ENCODE measurements around the gene LARP7.
A peak's percentile ranks its signal among the peaks of the same experiment; 100 is the strongest.
"Not testable (repeated sequence)": the region's sequence is repeated elsewhere in the genome, so short reads cannot be mapped to it uniquely, and the experiment has no call there.

Gene LARP7

DNA sequence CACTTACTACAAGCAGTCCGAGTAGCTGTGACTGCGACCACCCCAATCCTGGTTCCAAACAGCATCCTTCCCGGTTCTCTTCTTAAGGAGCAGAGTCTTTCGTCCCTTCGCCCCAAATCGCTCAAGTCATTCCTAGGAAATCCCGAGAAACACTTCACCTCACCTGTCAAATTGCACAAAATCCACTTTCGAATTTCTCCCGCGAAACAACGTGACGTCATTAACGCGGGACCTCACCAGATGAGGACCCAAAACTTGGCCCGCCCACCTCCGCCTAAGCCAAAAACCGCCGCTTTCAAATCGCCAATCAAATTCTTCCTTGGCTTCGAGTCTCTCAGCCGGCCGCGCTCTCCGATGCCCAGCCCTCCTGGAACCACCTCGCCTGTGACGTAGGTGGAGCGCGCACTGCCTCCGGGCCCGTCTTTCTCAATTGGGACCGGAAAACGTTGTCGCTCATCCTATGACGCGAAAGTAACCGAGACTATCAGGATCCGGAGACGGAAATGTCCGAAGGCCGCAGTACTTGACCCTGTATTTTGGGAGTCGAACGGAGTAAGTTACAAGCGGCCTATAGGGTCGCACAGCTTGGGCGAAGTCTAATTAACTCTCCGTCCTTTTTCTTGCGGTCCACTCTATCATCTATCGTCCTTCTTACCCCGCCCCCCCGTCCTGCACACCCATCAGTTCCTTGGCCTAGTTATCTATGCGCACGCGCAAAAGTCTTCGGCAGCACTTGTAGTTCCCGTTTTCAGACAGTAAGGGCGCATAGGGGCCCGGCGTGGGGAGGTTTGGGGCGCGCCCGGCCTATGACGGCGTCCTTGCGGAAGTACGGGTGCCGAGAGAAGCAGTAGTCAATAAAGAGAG lies at the start of gene LARP7, which contains the start of gene ZGRF1:
LARP7 (plus strand) TSS at position 456 of the 864 bp plus-strand sequence. CDS start 7,527 bp downstream, outside the sequence.
ZGRF1 (minus strand) TSS at position 222 of the 864 bp plus-strand sequence. CDS start 3,733 bp downstream, outside the sequence.
- peak; percentile 98 for DNase-seq (ENCODE audit: low read depth)

DNA sequence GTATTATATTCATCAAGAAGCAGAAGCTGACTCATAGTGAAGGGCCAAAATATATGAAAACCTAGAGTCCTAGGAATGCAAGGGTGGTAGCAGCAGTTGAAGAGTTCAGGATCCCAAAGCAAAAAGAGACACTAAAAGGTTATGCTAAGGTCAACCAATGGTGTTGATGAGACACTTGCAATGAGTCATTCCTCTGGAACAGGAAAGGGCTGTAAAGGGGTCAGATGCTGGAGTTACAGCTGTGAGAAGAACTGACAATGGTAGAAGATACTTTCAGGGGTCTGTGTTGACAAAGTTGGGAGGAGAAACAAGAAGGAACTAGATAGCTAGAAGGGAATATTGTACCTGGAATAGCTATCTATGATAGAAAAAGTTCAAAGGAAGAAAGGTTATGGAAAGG lies 47.7 kb upstream of the LARP7 start:
- DNase-seq (ENCODE audit: low read depth) = no peak

DNA sequence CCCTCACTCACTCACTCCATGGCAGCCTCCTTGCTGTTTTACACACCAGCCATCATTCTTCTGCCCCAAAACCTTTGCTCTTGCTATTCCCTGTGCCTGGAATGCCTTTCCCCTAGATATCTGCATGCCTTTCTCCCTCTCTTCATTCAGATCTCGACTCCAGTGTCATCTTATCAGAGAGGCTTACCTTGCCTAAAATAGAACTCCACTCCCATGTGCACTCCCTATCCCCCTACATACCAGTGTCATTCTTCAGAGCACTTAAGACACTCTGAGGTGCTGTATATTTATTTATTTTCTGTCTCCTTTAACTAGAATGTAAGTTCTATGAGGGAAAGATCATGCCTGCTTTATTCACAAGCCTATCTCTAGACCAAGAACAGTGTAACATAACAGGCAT lies 45.4 kb upstream of the LARP7 start:
- no peak for DNase-seq (ENCODE audit: low read depth)

DNA sequence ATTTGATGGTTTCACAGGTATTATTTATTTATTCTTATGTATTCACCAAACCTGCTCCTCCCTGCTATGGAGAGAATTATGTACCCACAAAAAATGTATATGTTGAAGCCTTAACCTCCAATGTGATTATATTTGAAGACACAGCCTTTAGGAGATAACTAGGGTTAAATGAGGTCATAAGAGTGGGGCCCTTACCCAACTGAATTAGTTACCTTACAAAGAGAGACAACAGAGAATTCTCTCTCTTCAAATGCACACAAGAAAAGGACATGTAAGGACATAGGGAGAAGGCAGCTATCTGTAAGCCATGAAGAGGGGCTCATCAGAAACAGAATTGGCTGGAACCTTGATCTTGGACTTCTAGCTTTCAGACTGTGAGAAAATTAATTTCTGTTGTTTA lies 44.2 kb upstream of the LARP7 start:
- DNase-seq (ENCODE audit: low read depth) = no peak

DNA sequence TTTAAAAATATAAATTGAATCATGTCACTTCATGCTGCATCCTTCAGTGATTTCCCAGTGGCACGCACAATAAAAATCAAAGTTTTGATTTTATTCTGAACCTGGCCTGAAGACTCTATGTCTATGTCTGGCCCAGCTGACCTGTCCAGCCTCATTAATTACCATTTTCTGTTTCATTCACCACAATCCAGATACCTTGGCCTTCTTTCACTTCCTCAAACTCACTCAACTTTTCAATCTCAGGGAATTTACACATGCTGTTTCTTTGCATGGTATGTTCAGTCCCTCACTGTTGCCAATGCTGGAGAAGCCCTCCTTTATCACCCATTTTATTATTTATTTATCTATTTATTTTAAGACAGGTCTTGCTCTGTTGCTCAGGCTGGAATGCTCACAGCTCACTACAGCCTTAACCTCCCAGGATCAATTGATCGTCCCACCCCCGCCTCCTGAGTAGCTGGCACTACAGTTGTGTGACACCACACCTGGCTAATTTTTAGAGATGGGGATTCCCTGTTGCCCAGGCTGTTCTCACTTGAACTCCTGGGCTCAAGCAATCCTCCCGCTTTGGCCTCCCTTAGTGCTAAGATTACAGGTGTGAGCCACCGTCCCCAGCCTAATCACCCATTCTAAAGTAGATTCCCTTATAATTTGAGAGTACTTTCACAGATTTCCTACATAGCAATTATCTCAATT lies 43.4 kb upstream of the LARP7 start:
- DNase-seq (ENCODE audit: low read depth) = no peak

DNA sequence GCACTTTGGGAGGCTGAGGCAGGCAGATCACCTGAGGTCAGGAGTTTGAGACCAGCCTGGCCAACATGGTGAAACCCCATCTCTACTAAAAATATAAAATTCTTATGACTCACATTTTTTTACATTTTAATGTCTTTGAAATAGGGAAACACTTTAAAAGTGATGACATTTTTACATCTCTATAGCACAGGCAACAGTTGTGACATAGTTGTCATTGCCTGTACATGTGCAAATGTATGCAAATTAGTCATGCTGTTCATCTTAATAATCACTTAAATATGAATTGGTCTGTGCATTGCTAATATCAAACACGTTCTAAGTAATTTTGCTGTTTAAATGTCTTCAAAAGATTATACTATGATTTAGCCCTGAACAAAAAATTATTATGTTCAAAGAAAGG lies 42.0 kb upstream of the LARP7 start:
- no peak for DNase-seq (ENCODE audit: low read depth)

DNA sequence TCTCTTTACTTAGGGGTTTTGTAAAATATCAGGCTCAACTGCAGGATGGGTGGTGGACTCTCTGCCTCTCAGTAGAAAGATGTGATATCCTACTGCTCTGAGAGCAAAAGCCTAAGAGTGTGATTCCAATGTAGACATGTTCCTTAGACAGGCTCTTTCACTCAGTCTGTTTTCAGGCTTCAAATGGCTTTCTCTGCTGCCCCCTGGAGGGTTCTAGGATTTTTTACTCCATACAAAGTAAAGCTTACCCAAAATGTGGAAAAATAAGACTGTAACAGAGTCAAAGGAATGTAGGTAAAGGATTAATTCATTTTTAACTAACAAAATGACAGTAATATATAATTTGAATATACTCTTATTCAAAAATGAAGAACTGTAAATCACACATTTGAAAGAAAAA lies 32.4 kb upstream of the LARP7 start:
- DNase-seq (ENCODE audit: low read depth) = peak; percentile 44

DNA sequence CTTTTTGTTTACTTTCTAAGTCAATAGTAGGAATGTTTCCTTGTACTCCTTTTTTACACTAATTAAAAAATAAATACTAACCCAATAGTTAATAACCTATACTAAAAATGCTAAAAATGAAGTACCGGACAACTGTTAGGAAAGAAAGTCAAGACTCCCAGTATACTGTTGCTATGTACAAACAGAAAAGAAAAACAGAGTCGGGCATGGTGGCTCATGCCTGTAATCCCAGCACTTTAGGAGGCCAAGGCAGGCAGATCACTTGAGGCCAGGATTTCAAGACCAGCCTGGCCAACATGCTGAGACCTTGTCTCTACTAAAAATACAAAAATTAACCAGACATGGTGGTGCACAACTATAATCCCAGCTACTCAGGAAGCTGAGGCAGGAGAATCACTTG lies 24.1 kb upstream of the LARP7 start:
- DNase-seq (ENCODE audit: low read depth) = not testable (repeated sequence)

DNA sequence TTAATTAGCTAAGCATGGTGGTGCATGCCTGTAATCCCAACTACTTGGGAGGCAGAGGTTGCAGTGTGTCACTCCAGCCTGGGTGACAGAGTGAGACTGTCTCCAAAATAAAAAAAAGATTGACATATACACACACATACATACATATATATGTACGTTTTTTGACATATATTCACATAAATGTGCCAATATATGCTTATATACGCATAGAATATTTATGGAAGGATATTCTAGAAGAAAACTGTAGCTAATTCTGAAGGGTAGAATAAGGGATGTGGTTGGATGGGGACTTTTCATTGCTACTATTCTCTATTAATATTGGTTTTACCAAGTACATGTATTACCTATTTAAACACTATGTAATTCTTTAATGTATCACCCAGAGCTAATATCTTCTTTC lies 20.0 kb upstream of the LARP7 start:
- DNase-seq (ENCODE audit: low read depth) = no peak

DNA sequence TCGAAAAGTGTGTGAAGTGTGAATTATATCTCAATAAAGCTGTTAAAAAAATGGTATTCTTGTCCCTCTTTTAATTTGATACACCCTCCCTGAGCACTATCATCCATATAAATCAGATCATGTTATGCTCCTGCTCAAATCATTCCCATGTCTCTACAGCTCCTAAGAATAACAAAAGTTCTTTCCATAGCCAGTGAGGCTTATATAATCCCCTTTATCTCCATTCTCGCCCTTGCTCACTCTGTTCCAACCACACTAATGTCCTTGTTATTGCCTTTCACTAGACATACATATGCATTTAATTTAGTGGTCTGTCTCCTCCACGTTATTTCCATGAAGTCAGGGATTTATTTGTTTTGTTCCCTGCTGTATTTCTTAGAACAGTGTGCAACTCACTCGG lies 10.7 kb upstream of the LARP7 start:
- DNase-seq (ENCODE audit: low read depth) = no peak

DNA sequence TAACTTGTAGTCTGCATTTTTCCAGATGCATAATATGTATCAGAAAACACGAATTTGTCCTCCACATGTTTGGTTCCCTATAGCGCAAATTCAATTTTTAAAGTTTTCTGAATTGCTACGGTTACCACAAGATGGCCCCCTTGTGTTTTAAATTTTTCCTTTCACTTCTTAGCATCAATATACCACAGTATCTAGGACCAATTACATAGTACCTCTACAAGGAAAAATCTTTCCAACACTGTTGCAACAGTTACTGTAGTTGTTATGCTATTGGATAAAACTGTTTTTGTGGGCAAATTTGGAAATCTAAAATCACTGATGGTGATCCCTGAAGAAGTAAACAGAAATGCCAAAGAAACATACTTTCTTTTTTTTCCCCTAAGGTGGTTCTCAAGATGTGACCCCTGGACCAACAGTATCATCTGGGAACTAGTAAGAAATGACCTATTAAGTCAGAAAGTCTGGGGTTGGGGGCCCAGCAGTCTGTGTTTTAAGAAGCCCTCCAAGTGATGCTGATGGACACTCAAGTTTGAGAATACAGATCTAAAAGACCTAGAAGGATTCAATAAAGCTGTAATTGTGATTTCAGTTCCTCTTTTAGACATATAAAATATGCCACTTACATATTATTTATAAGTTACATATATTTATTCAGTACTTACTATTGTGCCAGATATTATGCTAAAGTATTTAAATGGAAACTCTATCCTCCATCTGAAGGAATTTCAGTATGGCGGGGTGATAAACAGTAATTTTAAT lies 3.3 kb upstream of the LARP7 start:
- DNase-seq (ENCODE audit: low read depth) = peak; percentile 34

DNA sequence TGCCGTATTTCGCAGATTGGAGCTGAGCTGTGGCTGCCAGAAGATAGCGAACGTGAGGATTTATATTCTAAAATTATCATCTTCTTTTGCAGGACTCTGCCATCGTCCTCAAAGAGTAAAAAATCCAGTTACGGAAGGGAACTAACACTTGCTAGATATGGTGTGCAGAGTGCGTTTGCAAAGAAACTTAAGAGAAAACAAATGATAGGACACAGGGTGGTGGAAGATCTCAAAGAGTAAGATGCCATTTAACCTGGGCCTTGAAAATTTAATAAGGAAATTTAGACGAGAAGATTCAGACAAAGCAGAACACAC lies 566 bp downstream of the LARP7 start:
- no peak for DNase-seq (ENCODE audit: low read depth)

DNA sequence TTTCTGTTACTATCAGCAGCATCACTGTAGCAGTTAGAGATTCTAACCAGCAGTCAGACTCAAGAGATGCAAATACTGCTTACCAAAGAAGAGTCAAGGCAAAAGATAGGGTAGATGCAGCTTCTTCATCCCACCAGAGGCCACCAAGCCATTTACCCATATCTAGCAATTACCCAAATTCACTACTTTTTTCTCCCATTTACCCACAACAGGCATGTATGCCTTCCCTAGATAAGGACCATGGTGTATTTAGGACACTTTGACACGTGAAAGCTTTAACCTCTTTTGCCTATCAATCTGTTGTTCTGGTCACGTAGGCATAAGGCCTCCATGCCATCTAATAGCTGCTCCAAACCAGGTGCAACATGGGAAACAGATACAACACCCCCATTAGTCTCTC lies 5.6 kb downstream of the LARP7 start:
- no peak for DNase-seq (ENCODE audit: low read depth)

DNA sequence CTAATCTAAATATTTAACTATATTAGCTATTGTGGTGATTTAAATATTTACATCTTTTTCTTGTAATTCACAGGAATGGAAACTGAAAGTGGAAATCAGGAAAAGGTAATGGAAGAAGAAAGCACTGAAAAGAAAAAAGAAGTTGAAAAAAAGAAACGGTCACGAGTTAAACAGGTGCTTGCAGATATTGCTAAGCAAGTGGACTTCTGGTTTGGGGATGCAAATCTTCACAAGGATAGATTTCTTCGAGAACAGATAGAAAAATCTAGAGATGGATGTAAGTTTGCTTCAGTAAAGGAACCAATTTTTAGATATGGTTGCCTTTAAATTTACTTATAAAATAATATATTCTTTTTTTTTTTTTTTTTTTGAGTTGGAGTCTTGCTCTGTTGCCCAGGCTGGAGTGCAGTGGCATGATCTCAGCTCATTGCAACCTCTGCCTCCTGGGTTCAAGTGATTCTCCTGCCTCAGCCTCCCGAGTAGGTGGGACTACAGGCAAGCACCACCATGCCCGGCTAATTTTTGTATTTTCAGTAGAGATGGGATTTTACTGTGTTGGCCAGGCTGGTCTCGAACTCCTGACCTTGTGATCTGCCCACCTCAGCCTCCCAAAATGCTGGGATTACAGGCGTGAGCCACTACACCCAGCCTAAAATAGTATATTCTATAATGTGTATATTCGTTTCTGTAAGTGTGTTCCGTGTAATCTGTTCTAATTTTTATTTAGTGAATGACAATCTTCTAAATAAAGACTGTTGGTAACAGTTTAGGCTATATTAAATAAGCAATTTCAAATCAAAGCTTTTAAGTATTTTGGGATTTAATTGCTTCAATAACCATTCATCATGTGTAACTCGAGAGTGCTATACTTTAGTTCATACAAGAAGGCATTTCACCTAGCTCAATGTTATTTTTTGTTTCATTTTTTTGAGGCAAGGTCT lies 7.9 kb downstream of the LARP7 start:
- not testable (repeated sequence) for DNase-seq (ENCODE audit: low read depth)

DNA sequence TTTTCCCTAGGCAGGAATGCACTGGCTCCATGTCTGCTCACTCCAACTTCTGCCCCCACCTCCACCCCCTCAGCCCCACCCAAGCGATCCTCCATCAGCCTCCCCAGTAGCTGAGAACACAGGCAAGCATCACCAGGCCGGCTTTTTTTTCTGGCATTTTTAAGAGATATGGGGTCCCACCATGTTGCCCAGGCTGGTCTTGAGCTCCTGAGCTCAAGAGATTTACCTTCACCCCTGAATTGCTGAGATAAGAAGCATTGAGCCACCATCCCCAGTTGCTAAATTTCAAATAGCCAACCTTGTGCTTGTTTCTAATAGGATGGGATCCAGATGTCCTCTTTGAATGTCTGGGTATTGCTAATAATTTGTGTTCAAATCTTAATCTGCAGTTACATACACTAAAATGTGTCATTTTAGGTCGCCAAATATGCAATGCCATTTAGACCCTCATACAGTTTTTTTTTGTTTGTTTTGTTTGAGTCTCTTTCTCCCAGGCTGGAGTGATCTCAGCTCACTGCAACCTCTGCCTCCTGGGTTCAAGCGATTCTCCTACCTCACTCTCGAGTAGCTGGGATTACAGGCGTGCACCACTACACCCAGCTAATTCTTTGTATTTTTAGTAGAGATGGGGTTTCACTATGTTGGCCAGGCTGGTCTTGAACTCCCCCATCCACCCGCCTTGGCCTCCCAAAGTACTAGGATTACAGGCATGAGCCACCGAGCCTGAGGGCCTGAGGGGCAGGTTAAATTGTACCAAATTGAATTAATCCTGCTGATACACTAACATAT lies 8.8 kb downstream of the LARP7 start:
- no peak for DNase-seq (ENCODE audit: low read depth)

DNA sequence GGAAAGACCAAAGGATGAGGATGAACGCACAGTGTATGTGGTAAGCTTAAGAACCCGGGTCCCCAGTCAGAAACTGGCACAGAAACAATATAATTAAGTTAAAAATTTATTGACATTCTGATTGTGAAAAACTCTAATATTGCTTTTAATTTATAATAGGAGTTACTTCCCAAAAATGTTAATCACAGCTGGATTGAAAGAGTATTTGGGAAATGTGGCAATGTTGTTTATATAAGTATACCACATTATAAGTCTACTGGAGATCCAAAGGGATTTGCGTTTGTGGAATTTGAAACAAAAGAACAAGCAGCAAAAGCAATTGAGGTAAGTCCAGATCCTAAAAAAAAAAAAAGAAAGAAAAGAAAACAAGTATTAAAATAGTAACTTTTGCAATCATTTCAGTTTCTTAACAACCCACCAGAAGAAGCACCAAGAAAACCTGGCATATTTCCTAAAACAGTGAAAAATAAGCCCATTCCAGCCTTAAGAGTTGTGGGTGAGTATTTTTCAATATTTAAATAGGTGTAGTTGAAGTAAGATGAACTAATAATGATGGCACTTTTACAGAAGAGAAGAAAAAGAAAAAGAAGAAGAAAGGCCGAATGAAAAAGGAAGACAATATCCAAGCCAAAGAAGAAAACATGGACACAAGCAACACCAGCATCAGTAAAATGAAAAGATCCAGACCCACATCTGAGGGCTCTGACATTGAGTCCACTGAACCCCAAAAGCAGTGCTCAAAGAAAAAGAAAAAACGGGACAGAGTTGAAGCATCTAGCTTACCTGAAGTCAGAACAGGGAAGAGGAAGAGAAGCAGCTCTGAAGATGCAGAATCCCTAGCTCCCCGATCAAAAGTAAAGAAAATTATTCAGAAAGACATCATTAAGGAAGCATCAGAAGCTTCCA lies 9.9 kb downstream of the LARP7 start:
- no peak for DNase-seq (ENCODE audit: low read depth)

DNA sequence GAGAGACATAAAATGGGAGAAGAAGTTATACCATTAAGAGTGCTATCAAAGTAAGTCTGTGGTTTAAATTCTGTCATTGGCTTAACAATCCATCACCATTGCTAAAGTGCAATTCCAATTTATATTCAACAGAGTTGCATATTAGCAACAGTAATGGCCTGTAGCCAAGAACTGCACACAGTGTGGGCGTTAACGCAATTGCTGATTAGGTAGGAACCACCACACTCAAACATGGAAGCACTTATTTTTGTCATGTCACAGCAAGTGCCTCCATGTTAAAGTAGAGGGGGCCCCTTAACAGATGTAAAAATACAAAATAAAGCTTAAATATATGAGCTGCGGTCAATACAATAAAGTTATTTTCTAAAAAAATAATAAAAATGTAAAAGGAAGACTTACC lies 10.8 kb downstream of the LARP7 start:
- no peak for DNase-seq (ENCODE audit: low read depth)

DNA sequence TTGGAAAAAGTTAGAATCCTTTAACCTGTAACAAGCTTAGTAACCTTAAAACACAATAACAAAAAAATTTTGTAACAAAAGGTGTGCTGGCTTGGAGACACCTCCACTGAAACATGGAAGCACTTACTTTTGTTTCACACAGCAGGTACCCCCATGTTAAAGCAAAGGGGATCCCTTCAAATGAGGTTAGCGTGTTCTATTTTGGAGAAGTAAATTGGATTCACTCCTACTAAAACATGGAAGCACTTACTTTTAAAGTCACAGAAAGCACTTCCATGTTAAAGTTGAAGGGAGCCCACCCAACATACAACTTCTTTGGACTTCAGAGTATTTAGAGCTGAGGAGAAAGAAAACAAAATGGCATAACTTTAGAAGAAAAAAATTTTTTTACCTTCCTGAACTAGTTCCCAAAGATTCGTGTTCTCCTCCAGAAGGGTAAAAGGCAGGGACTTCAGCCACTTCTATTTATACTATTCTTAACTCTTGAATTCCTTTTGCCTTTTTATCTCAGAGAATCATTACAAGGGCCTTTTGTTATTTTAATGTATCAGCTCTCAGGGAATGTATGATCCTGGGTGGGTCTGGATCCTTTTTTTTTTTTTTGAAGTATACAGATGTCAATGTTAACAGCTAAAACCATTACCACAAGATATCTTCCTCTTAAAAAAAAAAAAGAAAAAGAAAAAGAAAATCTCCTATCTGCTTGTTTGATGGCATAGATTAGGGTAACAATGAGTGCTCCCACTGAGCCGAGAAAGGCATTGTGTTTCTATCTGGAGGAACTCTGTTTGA lies 11.5 kb downstream of the LARP7 start:
- DNase-seq (ENCODE audit: low read depth) = no peak

DNA sequence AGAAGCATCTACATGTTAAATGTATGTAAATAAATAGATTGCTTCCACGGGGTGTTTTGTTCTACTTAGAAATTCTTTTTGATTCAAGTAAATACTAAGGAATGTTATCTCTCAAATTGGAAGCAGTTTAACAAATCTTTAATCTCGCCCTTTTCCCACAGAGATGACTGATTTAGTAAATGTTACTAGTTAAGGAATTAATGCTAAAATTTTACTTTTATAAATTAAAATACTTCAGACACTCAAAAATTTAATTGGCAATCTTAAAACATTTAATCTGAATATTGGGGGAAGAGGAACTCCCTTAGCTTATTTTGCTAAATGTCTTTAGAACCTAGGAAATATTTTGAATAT lies 12.1 kb downstream of the LARP7 start:
- no peak for DNase-seq (ENCODE audit: low read depth)

All from fibroblast of the conjunctiva (primary cell).